ENCODE data around the gene MIAT.

- TF ChIP-seq CTCF (IDR thresholded peaks at IDR 0.05; ENCODE audit: control extremely low read depth in 1 of 3, insufficient read depth in 1 of 3, low read depth in 1 of 3, low read length in 3 of 3) (no peak), CREB1 (IDR thresholded peaks at IDR 0.05) (no peak), MAX (IDR thresholded peaks at IDR 0.05) (no peak), GABPA (IDR thresholded peaks at IDR 0.05; ENCODE audit: borderline replicate concordance, insufficient read depth, low read length) (no peak), POLR2A (IDR thresholded peaks at IDR 0.05; ENCODE audit: control extremely low read depth in 1 of 2, low read depth in 2 of 2, low read length in 2 of 2) (no peak), POLR2AphosphoS5 (IDR thresholded peaks at IDR 0.05; ENCODE audit: low read depth, low read length) (no peak), EZH2 (IDR thresholded peaks at IDR 0.05; ENCODE audit: low read depth, low read length, severe bottlenecking) (no peak), JUN (IDR thresholded peaks at IDR 0.05; ENCODE audit: low read depth, low read length) (no peak), SIN3A (conservative IDR thresholded peaks at IDR 0.05 in 1 of 2, IDR thresholded peaks at IDR 0.05 in 1 of 2; ENCODE audit: low read depth in 1 of 2, low read length in 2 of 2) (no peak), JUND (IDR thresholded peaks at IDR 0.05; ENCODE audit: low read length) (no peak), HDAC2 (IDR thresholded peaks at IDR 0.05; ENCODE audit: borderline replicate concordance in 1 of 2, low read depth in 2 of 2, low read length in 2 of 2) (no peak), CBX8 (IDR thresholded peaks at IDR 0.05; ENCODE audit: borderline replicate concordance, low read depth, low read length) (no peak), EP300 (IDR thresholded peaks at IDR 0.05; ENCODE audit: borderline replicate concordance in 1 of 2, low read depth in 2 of 2, low read length in 2 of 2) (no peak)
These were observed 26.8 kb downstream of the MIAT start for GRCh38 chr22:26684168-26684567.

Measured in H1 (cell line).